ENCODE data around the gene CHD1. TPM values are rescaled to one million over a fixed set of nuclear protein-coding genes. Genes with fewer than 3 reads are reported as not detected.

CHD1 gene
- total and polyA plus RNA-seq, 9 of the 15 experiments (the other 6 are each of a cell fraction or from before 2014, with no cell fraction given), result 27.3 to 133 (median 58.7) TPM

- H3K9me3 ChIP-seq (replicated peaks; ENCODE audit: control insufficient read depth, insufficient read depth, low read depth, low read length), result no peaks in the 10 kb centered on the region
- TF ChIP-seq POLR2AphosphoS5 (IDR thresholded peaks at IDR 0.05; ENCODE audit: control insufficient read depth, insufficient read depth, low read depth, low read length) (no peak), ZNF347 (CRISPR knock-in tag; IDR thresholded peaks at IDR 0.05; ENCODE audit: low read depth) (no peak), ZNF184 (CRISPR knock-in tag; IDR thresholded peaks at IDR 0.05) (no peak), HMG20A (CRISPR knock-in tag; conservative IDR thresholded peaks at IDR 0.05) (no peak), POLR2A (conservative IDR thresholded peaks at IDR 0.05) (no peak), ZNF79 (CRISPR knock-in tag; IDR thresholded peaks at IDR 0.05; ENCODE audit: low read depth) (no peak)
- H2AFZ ChIP-seq (ENCODE audit: low read depth, low read length), result no peak overlapping the region
- FAIRE-seq (no peak), DNase-seq (ENCODE audit: extremely low read depth in 1 of 4, low spot score in 3 of 4) (no peak), ATAC-seq (no peak)
- peaks cover 96% of the 10 kb centered on the region for H3K36me3 ChIP-seq (ENCODE audit: control insufficient read depth, insufficient read depth, low read length)
- intact Hi-C loops (cut with micrococcal nuclease), result no loop called here
- in situ Hi-C loops (cut with MboI), result no loop called here
- no peaks in the 10 kb centered on the region for H3K4me1 ChIP-seq (replicated peaks in 1 of 2; ENCODE audit: control insufficient read depth in 2 of 2, insufficient read depth in 2 of 2, low read length in 2 of 2)
- H3K9me1 ChIP-seq (ENCODE audit: control insufficient read depth, insufficient read depth, low read length), result no peaks in the 10 kb centered on the region
- no peak overlapping the region for H3K27ac ChIP-seq (ENCODE audit: extremely low read depth, low read depth, low read length)
- H3K4me3 ChIP-seq, result no peak overlapping the region
- H3K4me2 ChIP-seq (ENCODE audit: insufficient read depth, low read length), result no peak overlapping the region
- no peak overlapping the region for H3K9ac ChIP-seq (ENCODE audit: insufficient read depth in 1 of 2, low read depth in 2 of 2, low read length in 2 of 2)
- POLR2A ChIA-PET, result no interaction called here
- BruUV-seq (replicated peaks), result no TSS peak
- CTCF ChIA-PET (ENCODE audit: low intra/inter-chr PET ratio), result no interaction called here
- no peaks in the 10 kb centered on the region for H3K27me3 ChIP-seq (ENCODE audit: control insufficient read depth in 2 of 2, insufficient read depth in 2 of 2, low read length in 2 of 2)
- no peaks in the 10 kb centered on the region for H4K20me1 ChIP-seq (replicated peaks; ENCODE audit: control insufficient read depth, insufficient read depth, low read length)
- H3K79me2 ChIP-seq (ENCODE audit: control insufficient read depth, insufficient read depth, low read length), result peaks cover 20% of the 10 kb centered on the region
Measured at GRCh38 chr5:98899456-98899855, 29.4 kb downstream of the CHD1 start.

- H2AFZ ChIP-seq (ENCODE audit: low read depth, low read length), result no peak overlapping the region
- DNase-seq (ENCODE audit: extremely low read depth in 1 of 4, low spot score in 3 of 4), result no peak
- H3K4me2 ChIP-seq (ENCODE audit: insufficient read depth, low read length), result no peak overlapping the region
- intact Hi-C loops (cut with micrococcal nuclease), result no loop called here
- in situ Hi-C loops (cut with MboI), result no loop called here
- TF ChIP-seq, protein P1, sequence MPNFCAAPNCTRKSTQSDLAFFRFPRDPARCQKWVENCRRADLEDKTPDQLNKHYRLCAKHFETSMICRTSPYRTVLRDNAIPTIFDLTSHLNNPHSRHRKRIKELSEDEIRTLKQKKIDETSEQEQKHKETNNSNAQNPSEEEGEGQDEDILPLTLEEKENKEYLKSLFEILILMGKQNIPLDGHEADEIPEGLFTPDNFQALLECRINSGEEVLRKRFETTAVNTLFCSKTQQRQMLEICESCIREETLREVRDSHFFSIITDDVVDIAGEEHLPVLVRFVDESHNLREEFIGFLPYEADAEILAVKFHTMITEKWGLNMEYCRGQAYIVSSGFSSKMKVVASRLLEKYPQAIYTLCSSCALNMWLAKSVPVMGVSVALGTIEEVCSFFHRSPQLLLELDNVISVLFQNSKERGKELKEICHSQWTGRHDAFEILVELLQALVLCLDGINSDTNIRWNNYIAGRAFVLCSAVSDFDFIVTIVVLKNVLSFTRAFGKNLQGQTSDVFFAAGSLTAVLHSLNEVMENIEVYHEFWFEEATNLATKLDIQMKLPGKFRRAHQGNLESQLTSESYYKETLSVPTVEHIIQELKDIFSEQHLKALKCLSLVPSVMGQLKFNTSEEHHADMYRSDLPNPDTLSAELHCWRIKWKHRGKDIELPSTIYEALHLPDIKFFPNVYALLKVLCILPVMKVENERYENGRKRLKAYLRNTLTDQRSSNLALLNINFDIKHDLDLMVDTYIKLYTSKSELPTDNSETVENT (CRISPR knock-in tag; IDR thresholded peaks at IDR 0.05), result no peak
- no peak for TF ChIP-seq POLR2AphosphoS2 (IDR thresholded peaks at IDR 0.05; ENCODE audit: low read length)
- TF ChIP-seq, protein P2, sequence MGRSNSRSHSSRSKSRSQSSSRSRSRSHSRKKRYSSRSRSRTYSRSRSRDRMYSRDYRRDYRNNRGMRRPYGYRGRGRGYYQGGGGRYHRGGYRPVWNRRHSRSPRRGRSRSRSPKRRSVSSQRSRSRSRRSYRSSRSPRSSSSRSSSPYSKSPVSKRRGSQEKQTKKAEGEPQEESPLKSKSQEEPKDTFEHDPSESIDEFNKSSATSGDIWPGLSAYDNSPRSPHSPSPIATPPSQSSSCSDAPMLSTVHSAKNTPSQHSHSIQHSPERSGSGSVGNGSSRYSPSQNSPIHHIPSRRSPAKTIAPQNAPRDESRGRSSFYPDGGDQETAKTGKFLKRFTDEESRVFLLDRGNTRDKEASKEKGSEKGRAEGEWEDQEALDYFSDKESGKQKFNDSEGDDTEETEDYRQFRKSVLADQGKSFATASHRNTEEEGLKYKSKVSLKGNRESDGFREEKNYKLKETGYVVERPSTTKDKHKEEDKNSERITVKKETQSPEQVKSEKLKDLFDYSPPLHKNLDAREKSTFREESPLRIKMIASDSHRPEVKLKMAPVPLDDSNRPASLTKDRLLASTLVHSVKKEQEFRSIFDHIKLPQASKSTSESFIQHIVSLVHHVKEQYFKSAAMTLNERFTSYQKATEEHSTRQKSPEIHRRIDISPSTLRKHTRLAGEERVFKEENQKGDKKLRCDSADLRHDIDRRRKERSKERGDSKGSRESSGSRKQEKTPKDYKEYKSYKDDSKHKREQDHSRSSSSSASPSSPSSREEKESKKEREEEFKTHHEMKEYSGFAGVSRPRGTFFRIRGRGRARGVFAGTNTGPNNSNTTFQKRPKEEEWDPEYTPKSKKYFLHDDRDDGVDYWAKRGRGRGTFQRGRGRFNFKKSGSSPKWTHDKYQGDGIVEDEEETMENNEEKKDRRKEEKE (IDR thresholded peaks at IDR 0.05; ENCODE audit: borderline replicate concordance in 1 of 2, control insufficient read depth in 1 of 2, low read depth in 2 of 2, low read length in 1 of 2), result no peak
- TF ChIP-seq CEBPB (tag; IDR thresholded peaks at IDR 0.05), result no peak
- TF ChIP-seq COPS2 (conservative IDR thresholded peaks at IDR 0.05), result no peak
- no peak for TF ChIP-seq SNRNP70 (optimal IDR thresholded peaks at IDR 0.05; ENCODE audit: low read depth, low read length)
- no peak for TF ChIP-seq ZSCAN32 (CRISPR knock-in tag; IDR thresholded peaks at IDR 0.05)
- FAIRE-seq, result no peak
- H3K27me3 ChIP-seq (ENCODE audit: control insufficient read depth in 2 of 2, insufficient read depth in 2 of 2, low read length in 2 of 2), result no peaks in the 10 kb centered on the region
- POLR2A ChIA-PET, result no interaction called here
- peaks cover 96% of the 10 kb centered on the region for H3K36me3 ChIP-seq (ENCODE audit: control insufficient read depth, insufficient read depth, low read length)
- BruUV-seq (replicated peaks), result no TSS peak
- no peak overlapping the region for H3K27ac ChIP-seq (ENCODE audit: extremely low read depth, low read depth, low read length)
- H3K9me3 ChIP-seq (replicated peaks; ENCODE audit: control insufficient read depth, insufficient read depth, low read depth, low read length), result no peaks in the 10 kb centered on the region
- ATAC-seq, result no peak
- CTCF ChIA-PET (ENCODE audit: low intra/inter-chr PET ratio), result no interaction called here
- H3K9ac ChIP-seq (ENCODE audit: insufficient read depth in 1 of 2, low read depth in 2 of 2, low read length in 2 of 2), result no peak overlapping the region
- H4K20me1 ChIP-seq (replicated peaks; ENCODE audit: control insufficient read depth, insufficient read depth, low read length), result no peaks in the 10 kb centered on the region
- H3K79me2 ChIP-seq (ENCODE audit: control insufficient read depth, insufficient read depth, low read length), result peaks cover 13% of the 10 kb centered on the region; the same call in 2 of the 3 replicates
- H3K4me1 ChIP-seq (replicated peaks in 1 of 2; ENCODE audit: control insufficient read depth in 2 of 2, insufficient read depth in 2 of 2, low read length in 2 of 2), result no peaks in the 10 kb centered on the region
- H3K9me1 ChIP-seq (ENCODE audit: control insufficient read depth, insufficient read depth, low read length), result no peaks in the 10 kb centered on the region
- H3K4me3 ChIP-seq, result no peak overlapping the region
Measured at GRCh38 chr5:98898743-98899142, 30.1 kb downstream of the CHD1 start.
